ENCODE measurements around the gene KCNT2.

DNA sequence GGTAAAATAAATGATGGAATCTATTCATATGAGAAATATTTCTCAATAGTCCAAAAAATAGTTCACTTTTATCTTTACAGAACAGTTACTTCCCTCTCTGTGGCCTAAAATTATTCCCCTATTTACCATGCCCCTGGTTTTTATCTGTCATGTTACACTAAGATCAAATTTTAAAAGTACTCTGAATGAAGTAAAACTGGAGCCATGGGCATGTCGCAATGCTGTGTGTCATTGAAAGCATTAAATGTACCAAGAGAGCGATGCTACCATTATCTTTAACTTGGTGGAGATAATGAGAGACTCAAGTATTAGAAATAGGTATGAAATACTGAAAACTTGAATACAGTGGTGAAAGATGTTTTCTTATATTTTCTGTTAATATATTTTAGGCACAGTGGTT, 146.2 kb downstream of the KCNT2 start:
- TF ChIP-seq YY1 (IDR thresholded peaks at IDR 0.05; ENCODE audit: insufficient read depth, insufficient read length), result no peak
- TF ChIP-seq ZNF274 (IDR thresholded peaks at IDR 0.05; ENCODE audit: low read depth, low read length), result no peak
- TF ChIP-seq SUZ12 (IDR thresholded peaks at IDR 0.05; ENCODE audit: extremely low read depth, insufficient read depth, insufficient read length), result no peak

Data from NT2/D1 (cell line).